Measurements from ENCODE around the gene OGDHL.

- TF ChIP-seq POLR2AphosphoS5 (IDR thresholded peaks at IDR 0.05; ENCODE audit: borderline replicate concordance, low read depth, low read length), result no peak
- no peak for TF ChIP-seq EZH2 (IDR thresholded peaks at IDR 0.05)
These were observed 73.2 kb downstream of the OGDHL start for GRCh38 chr10:49688920-49689319.
